Lower leg skin (tissue), 3 donors: Measurements from ENCODE around the gene MOB3A.

Source experiments
- POLR2A ChIP-seq, 2 donors: fragments of 450-650 bp; IDR thresholded peaks; one replicate each; pipeline ENCODE4 v1.6.1; 2016 to 2017; ENCODE audit warnings: antibody characterized with exemption in 2 of 2, mild to moderate bottlenecking in 1 of 2, moderate library complexity in 1 of 2
- TF ChIP-seq, protein P1 (sequence below), 3 donors: fragments of 450-650 bp; IDR thresholded peaks; one replicate each; pipeline ENCODE4 v1.5.1; 2016; ENCODE audit warnings: antibody characterized with exemption in 3 of 3, mild to moderate bottlenecking in 3 of 3, moderate library complexity in 2 of 3

DNA sequence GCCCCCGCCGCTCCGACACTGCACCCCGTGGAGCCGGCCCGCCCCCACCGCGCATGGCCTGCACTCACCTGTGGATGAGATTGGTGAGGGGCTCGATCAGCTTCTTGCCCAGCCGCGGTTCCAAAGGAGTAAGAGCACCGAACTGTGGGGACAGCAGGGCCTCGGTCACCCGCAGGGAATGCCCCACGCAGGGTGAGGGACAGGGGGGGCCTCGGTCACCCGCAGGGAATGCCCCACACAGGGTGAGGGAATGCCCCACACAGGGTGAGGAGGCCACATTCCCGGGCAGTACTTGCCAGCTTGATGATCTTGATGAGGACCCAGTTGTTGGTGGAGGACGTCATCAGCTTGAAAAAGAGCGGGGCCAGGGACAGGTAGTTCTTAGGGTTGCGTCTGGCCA, 32.9 kb upstream of the MOB3A start:
- TF ChIP-seq, protein P1, sequence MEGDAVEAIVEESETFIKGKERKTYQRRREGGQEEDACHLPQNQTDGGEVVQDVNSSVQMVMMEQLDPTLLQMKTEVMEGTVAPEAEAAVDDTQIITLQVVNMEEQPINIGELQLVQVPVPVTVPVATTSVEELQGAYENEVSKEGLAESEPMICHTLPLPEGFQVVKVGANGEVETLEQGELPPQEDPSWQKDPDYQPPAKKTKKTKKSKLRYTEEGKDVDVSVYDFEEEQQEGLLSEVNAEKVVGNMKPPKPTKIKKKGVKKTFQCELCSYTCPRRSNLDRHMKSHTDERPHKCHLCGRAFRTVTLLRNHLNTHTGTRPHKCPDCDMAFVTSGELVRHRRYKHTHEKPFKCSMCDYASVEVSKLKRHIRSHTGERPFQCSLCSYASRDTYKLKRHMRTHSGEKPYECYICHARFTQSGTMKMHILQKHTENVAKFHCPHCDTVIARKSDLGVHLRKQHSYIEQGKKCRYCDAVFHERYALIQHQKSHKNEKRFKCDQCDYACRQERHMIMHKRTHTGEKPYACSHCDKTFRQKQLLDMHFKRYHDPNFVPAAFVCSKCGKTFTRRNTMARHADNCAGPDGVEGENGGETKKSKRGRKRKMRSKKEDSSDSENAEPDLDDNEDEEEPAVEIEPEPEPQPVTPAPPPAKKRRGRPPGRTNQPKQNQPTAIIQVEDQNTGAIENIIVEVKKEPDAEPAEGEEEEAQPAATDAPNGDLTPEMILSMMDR (IDR thresholded peaks at IDR 0.05), result no peak
- TF ChIP-seq POLR2A (IDR thresholded peaks at IDR 0.05), result no peak
